ENCODE measurements around the gene CILP2.
A peak's percentile ranks its signal among the peaks of the same experiment; 100 is the strongest.

Gene CILP2

GRCh38 chr19:19531951-19532805 lies 5.9 kb upstream of the CILP2 start:
- DNase-seq: peak; percentile 87

DNA sequence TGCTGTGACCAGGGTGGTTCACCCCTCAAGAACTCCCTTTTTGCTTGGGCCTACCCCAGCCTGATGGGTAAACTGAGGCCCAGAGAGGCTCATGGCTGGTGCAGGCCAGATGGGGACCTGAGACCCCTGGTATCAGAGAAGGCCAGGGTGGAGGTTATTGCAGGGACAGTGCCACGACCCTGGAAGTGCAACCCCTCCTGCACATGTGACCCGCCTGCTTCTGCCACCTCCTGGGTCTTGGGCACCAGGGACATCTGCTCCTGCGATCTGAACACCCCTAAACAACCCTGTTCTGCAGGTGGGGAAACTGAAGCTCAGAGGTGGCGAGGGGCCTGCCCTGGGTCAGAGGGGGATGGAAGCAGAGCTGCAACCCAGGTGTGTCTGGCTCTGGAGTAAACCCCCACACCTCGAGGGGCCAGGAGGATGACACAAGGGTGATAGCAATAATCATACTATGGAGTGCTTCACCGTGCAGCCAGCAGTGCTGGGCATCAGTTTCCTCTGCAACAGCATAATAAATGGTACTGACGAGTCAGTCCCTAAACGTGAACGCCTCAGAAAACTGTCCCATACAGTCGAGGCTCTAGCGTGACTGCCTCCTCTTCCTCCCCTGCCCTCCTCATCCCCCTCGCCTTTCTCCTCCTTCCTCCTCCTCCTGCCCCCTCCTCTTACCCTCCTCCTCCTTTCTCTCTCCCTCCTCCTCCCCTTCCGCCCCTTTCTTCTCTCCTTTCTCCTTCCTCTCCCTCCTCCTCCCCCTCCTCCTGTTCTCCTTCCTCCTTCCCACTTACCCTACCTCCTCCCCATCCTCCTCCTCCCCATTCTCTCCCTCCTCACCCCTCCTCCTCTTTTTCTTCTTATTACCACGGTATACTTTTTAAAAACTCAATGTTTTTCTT lies 5.0 kb upstream of the CILP2 start:
- DNase-seq: no peak

GRCh38 chr19:19533841-19534240 lies 4.2 kb upstream of the CILP2 start:
- DNase-seq: no peak

- DNase-seq: no peak
Observed at GRCh38 chr19:19534556-19535265, 3.4 kb upstream of the CILP2 start.

DNA sequence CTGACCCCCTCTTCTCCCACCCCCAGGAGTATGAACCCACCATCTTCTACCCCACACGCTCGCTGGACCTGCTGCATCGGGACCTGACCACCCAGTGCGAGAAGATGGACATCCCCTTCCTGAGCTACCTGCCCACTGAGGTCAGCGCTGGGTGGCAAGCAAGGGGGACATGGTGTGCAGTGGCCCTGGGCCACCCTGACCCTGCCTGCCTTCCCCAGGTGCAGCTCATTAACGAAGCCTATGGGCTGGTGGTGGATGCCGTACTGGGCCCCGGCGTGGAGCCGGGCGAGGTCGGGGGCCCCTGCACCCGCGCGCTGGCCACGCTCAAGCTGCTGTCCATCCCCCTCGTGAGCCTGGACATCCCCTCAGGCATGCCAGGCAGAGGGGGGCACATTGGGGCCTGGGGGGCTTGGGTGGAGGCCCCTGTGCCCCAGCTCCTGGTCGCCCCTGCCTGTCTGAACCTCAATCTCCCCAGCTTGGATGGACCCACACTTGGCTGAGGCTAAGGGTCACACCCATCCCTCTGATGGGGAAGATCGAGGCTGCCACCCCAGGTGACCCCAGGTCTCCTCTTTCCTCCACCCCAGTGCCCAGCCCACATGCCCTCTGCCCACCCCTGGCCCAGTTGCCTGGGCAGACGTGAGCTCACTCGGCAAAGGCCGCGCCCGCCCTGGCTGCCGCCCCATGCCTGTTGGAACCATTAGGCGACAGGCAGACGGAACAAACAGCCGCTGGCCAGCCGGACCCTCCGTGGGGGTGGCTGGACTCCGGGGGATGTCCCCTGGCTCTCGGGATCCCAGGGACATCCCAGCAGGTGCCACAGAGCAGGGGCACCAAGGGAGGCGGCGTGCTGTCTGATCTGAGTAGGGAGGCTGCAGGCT lies 2.5 kb upstream of the CILP2 start:
- DNase-seq: no peak

GRCh38 chr19:19537075-19538048 lies 703 bp upstream of the CILP2 start:
- DNase-seq: peak; percentile 44

DNA sequence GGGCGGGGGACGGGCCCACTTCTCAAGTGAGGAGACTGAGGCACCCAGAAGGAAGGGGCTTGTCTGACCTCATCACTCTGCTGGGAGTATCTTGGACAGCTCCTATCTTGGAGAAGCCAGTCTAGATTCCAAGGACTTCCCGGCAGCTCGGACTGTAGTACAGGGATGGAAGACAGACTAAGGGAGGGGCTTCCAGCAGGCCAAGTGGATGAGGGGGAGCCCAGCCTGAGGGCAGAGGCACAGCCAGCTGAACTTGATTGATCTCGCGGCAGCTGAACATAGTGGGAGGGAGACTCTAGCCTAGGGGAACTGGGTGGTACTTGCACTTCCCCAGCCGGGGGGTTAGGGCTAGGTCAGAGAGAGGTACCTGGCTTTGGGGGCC lies 711 bp downstream of the CILP2 start:
- no peak for DNase-seq

DNA sequence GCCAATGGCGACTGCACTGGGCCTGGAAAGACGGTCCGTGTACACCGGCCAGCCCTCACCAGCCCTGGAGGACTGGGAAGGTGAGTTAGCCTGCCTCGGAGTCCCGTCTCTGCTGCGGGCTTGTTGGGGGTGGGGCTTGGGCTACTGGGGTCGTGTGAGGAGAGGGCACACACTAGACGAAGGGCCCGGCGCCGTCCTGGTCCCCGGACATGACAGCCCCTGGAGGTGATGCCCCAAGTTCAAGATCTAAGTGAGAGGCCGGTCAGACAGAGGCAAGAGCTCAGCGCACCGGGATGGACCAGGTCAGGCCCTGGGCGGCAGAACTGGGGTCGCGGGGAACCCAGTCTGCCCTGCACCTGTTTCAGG lies 1.6 kb downstream of the CILP2 start:
- DNase-seq: no peak

GRCh38 chr19:19540064-19540714 lies 2.1 kb downstream of the CILP2 start:
- peak; percentile 82 for DNase-seq

DNA sequence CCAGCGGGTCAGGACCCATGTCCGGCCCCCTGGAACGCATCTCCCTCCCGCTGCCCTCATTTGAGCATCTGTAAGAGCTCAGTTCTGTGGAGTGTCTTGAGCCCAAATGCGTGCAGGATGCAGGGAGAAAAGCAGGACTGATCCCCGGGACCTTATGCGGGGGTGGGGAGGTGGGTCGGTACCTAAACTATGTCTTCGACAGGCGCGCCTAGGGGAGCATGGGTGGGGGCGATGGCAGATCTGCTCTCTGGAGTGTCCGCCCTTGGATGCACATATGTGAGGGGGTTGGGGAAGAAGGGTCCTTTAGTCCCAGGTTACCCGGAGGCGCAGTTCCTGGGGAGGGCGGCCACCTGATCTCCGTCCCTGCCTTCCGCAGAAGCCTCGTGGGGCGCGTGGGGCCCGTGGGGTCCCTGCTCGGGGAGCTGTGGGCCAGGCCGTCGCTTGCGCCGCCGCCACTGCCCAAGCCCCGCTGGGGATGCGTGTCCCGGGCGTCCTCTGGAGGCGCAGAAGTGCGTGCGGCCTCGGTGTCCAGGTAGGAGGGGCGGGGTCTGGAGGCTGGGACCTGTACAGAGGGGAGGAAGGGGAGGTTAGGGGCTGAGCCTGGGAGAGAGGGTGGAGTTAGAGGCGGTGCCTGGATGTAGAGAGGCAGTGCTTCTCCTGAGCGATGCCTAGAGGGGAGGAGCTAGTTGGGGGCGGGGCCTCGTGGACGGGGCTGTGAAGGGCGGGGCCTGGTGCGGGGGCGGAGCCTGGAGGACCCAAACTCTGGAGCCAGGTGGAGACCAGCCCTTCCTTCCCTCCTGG lies 2.9 kb downstream of the CILP2 start:
- peak; percentile 86 for DNase-seq

DNA sequence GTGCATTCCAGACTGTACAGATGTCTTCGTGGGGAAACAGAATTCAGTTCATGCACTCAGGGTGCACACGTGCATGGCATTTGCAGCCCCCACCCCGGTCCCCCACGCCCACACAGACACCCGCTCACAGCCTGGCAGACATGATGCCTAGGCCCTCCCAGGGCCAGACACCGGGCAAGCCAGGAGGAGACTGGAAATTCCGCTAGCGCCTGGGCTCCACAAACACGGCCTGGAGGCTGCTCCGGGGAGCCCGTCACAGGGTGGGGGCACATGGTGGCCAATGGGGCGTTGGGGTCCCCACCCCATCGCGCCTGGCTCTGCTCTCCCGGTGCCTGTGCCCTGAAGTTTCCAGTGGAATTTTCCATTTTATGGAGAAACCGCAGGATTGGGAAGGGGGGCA lies 3.6 kb downstream of the CILP2 start:
- no peak for DNase-seq

- DNase-seq: no peak
Observed at GRCh38 chr19:19542507-19542906, 4.4 kb downstream of the CILP2 start.

DNA sequence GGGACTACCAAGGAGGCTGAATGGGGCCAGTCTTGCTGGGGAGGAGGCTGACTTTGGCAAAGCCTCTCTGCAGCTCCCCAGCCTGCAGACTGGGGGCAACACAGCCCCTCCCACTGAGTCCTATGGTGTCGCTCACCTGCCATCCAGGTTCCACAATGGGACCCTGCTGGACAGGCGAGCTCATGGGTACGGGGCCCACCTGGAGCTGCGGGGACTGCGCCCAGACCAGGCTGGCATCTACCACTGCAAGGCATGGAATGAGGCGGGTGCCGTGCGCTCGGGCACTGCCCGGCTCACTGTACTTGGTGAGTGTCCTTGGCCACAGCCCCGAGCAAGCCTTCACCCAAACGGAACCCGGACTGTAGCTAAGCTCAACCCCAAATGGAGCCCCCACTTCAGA lies 5.0 kb downstream of the CILP2 start:
- DNase-seq: no peak

- DNase-seq: no peak
Observed at GRCh38 chr19:19543640-19544039, 5.6 kb downstream of the CILP2 start.

DNA sequence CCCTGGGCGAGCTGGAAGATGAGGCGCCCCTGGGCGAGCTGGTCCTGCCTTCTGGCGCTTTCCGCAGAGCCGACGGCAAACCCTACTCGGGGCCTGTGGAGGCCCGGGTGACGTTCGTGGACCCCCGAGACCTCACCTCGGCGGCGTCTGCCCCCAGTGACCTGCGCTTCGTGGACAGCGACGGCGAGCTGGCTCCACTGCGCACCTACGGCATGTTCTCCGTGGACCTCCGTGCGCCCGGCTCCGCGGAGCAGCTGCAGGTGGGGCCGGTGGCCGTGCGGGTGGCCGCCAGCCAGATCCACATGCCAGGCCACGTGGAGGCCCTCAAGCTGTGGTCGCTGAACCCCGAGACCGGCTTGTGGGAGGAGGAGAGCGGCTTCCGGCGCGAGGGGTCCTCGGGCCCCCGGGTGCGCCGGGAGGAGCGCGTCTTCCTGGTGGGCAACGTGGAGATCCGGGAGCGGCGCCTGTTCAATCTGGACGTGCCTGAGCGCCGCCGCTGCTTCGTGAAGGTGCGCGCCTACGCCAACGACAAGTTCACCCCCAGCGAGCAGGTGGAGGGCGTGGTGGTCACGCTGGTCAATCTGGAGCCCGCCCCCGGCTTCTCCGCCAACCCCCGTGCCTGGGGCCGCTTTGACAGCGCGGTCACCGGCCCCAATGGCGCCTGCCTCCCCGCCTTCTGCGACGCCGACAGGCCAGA lies 6.3 kb downstream of the CILP2 start:
- DNase-seq: no peak

DNA sequence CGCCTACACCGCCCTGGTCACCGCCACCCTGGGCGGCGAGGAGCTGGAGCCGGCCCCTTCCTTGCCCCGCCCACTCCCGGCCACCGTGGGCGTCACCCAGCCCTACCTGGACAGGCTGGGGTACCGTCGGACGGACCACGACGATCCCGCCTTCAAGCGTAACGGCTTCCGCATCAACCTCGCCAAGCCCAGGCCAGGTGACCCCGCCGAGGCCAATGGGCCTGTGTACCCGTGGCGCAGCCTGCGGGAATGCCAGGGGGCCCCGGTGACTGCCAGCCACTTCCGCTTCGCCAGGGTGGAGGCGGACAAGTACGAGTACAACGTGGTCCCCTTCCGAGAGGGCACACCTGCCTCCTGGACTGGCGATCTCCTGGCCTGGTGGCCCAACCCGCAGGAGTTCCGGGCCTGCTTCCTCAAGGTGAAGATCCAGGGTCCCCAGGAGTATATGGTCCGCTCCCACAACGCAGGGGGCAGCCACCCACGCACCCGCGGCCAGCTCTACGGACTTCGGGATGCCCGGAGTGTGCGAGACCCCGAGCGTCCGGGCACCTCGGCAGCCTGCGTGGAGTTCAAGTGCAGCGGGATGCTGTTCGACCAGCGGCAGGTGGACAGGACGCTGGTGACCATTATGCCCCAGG lies 7.0 kb downstream of the CILP2 start:
- DNase-seq: no peak

DNA sequence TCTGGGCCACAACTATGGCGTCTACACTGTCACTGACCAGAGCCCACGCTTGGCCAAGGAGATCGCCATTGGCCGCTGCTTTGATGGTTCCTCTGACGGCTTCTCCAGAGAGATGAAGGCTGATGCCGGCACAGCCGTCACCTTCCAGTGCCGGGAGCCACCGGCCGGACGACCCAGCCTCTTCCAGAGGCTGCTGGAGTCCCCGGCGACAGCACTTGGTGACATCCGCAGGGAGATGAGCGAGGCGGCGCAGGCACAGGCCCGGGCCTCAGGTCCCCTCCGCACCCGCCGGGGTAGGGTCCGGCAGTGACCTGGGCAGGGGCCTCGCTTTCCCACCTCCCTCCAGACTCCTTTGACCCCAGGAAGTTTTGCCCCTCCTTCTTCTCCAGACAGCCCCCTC lies 7.6 kb downstream of the CILP2 start:
- DNase-seq: no peak

- no peak for DNase-seq
Observed at GRCh38 chr19:19546751-19547162, 8.7 kb downstream of the CILP2 start.

Measured in CD4-positive, alpha-beta T cell treated with Interleukin-10 for 1 hour (primary cell).